GM19239 (cell line): ENCODE results near the gene DPYSL5.
A peak's percentile ranks its signal among the peaks of the same experiment; 100 is the strongest.
"Not testable (repeated sequence)": the region's sequence is repeated elsewhere in the genome, so short reads cannot be mapped to it uniquely, and the experiment has no call there.

Experiments
- DNase-seq: peaks from one replicate; pipeline ENCODE4 v3.0.0; 2011; ENCODE audit warnings: low spot score; ENCODE audit not compliant: insufficient read length
- FAIRE-seq: peaks from 2 replicates; lab custom pipeline; 2011; peaks lifted over from hg19 to GRCh38; lab: Jason Lieb, UNC

DPYSL5 gene

DNA sequence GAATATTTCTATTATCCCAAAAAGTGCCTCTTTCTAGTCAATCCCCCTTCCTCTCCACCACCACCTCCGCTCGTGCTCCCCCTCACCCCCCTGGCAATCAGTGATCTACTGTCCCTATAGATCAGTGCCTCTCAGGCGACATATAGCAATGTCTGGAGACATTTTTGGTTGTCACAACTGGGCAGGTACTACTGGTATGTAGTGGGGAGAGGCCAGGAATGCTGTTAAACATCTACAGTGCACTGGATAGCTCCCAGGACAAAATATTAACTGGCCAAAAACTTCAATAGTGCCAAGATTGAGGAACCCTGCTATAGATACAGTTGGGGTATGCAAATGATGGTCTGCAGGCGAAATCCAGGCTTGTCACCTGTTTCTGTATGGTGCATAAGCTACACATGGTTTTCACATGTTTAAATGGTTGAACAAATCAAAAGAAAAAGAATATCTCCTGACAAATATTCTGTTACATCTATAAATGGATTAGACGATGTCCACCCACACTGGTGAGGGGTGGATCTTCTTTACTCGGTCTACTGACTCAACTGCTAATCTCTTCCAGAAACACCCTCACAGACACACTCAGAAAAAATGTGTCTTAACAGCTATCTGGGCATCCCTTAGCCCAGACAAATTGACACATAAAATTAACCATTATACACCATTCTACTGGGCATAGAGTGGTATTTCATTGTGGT lies 25.5 kb downstream of the DPYSL5 start:
- FAIRE-seq (no peak), DNase-seq (no peak)

DNA sequence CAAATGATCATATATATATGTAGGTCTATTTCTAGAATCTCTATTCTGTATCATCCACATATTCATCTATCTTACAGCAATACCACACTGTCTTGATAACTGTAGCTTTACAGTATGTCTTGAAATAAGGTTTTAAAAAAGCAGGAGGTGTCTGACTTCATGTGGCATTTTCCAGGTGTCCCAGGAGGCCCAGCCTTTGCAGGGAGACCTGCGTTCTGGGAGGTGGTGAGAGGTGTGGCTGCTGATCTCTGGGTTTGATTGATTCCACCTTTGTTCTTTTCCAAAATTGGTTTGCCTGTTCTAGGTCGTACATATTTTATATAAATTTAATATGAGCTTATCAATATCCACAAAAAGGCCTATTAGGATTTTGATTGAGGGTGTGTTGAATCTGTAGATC lies 26.6 kb downstream of the DPYSL5 start:
- FAIRE-seq: no peak
- DNase-seq: no peak

DNA sequence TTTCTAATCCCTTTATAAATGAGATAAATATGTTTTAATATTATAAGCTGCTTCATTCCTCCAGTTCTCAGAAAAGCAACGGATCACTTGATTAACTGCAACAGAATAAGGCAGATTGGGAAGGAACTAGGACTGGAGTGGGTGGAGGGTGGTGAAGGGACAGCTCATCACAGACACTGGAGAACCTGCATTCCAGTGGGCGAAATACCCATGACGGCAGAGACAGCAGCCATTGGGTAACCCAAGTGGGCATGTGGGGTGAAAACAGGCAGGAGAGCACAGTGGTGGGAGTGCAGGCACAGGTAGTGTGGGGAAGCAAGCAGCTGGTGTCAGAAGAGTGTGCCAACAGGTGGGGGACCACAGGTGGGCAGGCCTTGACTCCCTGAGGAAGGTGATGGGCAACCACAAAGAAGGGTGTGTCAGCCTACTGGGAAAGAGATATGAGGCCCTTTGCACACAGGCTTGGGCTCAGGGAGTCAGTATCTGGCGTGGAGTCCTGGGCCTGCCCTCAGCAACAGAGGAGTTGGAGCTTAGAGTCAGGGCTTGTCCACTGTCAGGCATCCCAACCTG lies 27.2 kb downstream of the DPYSL5 start:
- FAIRE-seq (no peak), DNase-seq (no peak)

DNA sequence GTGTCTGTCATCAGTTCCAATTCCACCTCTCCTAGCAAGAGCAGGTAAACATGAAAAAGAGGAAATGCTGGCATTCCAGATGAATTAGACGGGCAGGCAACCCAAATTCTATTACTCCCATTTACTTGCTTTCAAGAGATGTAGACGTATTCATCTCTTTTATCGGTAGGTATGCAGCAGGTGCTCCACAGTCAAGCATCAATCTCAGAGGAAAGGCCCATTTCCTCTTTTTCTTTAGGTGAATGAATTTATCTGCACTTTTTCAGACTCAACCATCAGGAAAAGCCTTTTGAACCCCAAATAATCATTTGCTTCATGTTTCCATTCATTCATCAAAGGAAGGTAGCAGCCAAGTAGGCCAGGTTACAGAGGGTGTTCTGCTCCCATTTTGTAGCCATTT lies 27.9 kb downstream of the DPYSL5 start:
- DNase-seq: no peak
- no peak for FAIRE-seq

DNA sequence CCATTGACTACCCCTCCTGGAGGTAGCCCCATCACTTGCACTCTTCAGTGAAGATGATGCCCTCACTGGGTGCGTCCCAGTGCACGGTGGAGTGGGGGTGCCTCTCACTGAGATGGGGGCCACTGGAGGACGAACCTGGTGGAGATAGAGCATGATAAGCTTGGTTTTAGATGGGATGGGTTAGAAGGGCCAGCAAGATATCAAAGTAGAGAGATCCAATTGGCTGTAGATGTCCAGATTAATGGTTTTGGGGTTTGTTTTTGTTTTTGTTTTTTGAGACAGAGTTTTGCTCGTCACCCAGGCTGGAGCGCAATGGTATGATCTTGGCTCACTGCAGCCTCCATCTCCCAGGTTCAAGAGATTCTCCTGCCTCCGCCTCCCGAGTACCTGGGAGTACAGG lies 28.3 kb downstream of the DPYSL5 start:
- DNase-seq: no peak
- no peak for FAIRE-seq

DNA sequence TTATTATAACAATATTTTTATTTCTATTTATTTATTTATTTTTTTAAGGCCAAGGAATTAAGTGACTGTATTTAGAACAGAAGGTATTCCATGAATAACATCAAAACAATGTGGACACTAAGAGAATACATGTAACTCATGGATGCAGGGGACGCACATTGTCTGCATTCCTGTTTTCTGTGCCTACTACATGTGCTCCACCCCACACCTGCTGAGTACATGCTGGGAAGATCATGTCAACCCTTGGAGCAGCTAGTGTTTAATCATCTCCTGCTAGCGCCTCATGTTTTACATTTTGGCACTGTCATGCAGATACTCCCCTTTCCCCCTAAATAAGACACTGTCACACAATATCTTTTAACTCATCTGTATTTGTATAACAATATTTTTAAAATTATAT lies 29.3 kb downstream of the DPYSL5 start:
- FAIRE-seq: no peak
- no peak for DNase-seq

DNA sequence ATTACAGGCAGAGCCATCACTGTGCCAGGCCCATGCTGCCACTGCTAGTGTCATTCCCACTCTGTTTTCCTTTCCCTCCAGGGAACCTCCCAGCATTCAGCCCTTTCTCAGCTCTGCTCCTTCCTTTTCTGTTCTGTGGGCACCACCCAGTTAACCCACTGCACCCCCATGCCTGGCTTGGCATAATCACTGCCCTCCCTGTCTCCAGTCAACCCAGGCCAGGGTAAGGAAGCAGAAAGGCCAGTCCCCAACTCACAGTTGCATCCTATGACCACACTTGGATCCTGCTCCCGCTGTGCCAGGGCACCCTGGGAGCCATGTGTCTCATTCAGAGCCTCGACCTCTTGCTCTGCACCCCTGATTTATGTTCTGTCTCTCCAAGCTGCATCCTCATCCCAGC lies 32.2 kb downstream of the DPYSL5 start:
- DNase-seq (no peak), FAIRE-seq (no peak)

DNA sequence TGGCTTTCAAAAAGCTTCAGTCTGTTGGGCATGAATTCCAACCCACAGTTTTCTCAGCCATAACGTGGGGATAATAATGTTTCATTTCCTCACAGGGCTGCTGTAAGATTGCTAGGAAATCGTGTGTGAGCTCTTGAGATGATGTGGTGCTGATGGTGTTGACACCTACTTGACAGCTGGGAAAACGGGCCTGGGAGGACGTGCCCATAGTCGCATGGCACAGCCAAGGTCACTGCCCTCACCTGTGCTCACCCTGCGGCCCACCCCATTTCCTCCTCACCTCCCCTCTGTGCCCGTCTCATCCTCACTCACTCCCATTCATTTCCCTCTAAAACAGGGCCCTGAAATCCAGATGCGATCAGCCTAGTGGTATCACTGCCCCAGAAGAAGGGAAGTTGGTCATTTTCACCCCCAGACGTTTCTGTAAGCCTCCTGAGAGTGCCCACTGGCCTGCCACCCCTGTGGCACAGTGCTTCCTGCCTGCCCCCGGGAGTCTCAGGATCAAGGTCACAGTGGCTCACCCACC lies 33.0 kb downstream of the DPYSL5 start:
- FAIRE-seq (no peak), DNase-seq (no peak)

DNA sequence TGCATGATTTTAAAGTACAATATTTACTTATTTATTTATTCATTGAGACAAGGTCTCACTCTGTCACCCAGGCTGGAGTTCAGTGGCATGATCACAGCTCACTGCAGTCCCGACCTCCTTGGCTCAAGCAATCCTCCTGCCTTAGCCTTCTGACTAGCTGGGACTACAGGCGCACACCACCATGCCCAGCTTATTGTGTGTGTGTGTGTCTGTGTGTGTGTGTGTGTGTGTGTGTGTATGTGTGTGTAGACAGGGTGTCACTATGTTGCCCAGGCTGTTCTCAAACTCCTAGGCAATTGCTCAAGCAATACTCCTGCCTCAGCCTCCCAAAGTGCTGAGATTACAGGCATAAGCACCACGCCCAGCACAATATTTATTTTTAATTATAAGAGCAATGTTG lies 34.3 kb downstream of the DPYSL5 start:
- not testable (repeated sequence) for DNase-seq, FAIRE-seq

DNA sequence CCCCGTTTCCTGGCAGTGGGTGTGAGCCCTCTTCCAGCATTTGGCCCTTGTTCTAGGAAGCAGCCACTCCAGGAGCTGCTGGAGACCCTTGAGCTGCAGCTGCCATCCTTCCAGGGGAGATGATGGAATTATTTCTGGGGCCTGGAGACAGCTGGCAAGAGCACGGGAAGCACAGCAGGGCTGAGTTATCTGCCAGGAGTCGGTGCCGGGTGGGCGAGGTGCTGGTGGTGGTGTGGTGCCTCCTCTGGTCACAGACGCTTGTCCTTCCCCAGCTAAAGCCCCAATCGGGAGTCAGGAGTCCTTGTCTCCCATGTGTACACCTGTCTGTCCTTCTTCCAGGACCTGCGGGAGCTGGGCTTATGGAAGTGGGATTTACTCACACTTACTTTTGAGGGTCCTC lies 36.0 kb downstream of the DPYSL5 start:
- DNase-seq: no peak
- FAIRE-seq: no peak

DNA sequence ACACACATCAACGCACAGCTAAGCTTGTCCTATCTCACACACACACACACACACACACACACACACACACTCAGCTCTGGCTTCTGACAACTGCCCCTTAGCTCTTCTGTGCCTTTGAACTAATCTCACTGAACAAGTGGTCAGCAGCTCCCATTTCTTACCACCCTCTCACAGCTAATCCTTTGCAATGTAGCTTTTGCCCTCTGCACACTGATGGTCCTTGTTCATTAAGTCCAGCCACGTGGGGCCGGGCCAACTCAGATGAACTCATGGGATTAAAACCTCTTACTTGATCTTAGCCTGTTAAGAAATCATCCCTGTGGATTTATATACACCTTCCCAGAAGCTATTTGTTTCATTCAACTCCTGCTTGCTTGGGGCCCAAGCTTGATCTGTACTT lies 36.6 kb downstream of the DPYSL5 start:
- DNase-seq (no peak), FAIRE-seq (no peak)

DNA sequence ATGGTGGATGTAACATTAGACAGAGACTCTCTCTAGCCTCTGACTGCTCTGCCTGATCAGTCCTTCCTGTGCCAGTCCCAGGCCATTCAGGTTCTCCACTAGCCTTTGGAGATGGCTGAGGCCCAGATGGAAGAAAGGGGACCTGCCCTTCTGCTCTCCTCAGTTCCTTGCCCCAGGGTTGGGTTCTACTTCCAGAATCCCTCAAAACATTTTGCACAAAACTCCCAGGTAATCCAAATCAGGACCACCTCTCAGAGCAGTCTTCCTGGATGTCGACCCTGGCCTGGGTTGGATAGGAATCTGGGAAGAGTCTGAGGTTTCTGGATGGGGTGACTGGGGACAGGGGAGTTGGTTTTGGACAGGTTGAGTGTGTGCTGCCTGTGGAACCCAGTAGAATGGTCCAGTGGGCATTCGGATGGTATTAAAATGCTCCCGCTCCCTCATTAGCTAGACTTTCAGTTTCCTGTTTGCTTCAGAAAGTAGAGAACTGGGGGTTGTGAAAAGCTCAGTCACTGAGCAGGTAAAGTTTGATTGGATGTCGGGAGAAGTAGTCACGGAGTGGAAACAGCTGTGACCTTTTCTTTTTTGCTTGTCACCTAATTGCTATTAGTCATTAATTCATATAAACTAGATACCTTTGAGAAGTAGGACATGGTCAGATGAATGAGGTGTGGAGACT lies 37.9 kb downstream of the DPYSL5 start:
- FAIRE-seq (peak; percentile 90), DNase-seq (peak; percentile 27)

DNA sequence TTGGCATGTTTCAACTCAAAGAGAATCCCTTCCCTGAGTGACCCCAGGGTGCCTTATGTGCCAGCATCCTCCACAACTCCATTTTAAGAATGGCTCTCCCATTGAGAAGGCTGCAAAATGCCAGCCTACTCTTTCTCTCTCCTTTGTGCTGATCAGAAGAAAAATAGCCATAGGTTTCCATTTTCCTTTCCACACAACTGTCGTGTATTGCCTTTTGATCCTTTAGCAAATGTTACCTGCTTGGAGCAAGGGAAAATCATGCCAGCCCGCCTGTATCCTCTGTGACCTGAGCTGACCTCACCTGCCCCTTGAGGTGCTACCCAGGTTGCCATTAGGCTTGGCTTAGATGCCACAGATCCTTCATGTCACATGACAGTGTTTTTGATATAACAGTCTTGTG lies 38.8 kb downstream of the DPYSL5 start:
- DNase-seq (no peak), FAIRE-seq (no peak)

DNA sequence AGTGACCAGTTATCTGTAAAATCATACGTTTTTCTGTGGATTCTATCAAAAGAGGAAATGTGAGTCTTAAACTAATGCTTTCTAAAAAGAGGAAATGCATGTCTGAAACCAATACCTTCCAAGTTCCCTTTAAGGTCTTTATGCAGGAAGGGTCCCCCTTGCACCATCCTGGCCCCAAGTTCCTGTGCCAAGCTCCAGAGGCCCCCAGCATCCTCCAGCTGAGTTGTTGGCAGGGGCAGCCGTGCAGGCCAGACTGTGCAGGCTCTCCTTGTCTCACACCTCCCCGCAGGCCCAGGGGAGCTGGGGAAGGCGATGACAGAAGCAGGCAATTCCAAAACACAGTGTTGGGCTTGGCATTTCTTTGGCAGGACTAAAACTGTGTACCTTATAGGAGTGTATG lies 39.2 kb downstream of the DPYSL5 start:
- DNase-seq (no peak), FAIRE-seq (no peak)

DNA sequence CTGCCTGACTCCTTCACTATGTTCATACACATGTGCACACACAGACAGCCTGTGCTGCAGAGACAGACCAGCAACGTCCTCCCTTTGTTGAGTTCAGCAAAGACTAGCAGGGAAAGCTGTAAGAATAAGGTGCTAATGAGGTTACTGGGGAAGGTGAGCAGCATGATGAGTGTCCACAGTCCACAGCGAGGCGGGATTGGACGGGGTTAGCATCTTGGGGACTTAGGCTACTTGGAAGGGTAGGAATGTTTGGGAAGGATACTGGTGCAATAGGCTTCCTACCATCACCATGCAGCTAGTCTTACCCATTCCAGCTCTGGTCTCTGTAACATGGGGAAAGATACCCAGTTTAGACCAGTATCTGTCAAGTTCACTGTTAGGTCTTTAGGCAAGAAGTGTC lies 41.9 kb downstream of the DPYSL5 start:
- FAIRE-seq (no peak), DNase-seq (no peak)

DNA sequence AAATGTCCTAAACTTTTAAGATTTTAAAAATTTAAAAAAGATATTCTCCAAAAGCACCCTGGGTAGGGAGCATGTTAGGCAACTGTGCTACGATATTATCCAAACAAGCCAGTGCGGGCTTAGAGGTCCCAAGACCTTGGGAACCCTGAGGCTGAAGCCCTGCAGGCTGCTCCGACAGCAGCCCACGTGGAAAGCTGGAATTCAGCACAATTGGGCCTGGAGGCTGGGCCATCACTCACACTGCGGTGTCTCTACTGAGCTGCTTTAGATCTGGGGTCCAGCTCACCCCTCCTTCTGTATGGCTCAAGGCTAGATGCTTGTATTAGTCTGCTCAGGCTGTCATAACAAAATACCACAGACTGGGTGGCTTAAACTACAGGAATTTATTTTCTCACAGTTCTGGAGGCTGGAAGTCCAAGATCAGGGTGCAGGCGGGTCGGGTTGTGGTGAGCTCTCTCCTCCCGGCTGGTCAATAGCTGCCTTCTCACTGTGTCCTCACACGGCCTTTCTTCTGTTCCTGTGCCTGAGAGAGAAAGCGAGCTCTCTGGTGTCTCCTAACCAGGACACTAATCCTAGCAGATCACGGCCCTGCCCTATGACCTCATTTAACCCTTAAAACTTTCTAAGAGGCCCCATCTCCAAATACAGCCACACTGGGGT lies 42.5 kb downstream of the DPYSL5 start:
- FAIRE-seq (no peak), DNase-seq (no peak)

DNA sequence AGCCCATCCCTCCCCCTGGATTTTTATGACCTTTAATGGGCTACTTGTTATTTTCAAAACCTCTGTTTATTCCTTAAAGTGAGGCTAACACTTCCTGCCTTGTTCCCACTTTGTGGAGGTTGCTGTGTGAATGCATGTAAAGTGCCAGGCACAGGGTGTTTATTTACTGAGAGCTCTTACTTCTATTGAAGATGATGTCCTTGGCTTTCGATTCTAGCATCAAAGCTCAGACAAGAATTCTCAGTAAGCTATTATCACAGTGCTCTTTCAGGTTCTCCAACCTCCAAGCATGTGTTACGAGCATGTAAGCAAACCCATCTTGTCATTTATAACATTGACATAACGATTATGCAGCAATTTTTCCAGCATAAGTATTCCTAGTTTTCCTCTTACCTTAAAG lies 44.2 kb downstream of the DPYSL5 start:
- FAIRE-seq (no peak), DNase-seq (no peak)

DNA sequence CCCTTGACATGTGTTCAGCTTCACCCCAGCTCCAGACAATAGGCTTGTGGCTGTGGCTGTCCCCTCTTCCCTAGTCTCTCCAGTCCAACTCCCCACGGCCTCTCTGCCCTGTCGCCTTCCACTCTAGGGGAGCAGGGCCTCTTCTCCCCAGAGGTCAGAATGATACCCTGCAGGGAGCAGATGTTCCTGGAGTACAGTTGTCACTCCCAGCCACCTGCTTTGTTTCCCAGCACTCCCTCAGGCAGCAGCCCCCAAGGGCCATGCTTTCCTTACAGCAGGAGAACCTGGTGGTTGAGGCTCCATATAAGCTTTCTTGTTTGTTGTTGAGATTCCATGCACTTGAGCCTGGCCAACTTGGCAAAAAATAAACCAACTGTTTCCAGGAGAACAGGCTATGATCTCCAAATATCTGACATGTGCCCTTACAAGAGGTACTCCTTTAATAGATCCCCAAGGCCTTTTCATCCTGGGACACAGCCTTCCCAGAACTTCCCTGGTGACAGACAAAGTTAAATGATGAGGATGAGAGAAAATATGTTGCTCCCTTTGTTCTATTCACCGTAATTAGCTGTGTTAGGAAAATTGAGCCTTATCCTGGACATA lies 45.1 kb downstream of the DPYSL5 start:
- DNase-seq: no peak
- no peak for FAIRE-seq

DNA sequence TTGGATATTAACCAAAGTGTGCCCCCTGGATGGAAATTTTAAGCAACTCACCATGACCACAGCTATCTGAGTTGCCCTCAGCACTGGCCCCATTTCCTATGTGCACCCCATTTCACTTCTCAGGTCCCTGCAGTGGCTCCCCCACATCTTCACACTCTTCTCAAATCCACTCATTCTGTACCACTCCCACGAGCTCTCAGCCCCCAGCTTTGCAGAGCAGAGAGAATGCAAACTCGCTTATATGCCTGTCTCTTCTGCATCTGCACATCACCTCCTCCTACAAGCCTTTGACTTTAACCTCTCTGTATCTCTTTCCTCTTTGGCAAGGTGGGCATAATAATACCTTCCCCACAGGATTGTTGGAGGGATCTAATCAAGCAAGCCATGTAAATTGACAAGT lies 46.2 kb downstream of the DPYSL5 start:
- FAIRE-seq: no peak
- DNase-seq: no peak

DNA sequence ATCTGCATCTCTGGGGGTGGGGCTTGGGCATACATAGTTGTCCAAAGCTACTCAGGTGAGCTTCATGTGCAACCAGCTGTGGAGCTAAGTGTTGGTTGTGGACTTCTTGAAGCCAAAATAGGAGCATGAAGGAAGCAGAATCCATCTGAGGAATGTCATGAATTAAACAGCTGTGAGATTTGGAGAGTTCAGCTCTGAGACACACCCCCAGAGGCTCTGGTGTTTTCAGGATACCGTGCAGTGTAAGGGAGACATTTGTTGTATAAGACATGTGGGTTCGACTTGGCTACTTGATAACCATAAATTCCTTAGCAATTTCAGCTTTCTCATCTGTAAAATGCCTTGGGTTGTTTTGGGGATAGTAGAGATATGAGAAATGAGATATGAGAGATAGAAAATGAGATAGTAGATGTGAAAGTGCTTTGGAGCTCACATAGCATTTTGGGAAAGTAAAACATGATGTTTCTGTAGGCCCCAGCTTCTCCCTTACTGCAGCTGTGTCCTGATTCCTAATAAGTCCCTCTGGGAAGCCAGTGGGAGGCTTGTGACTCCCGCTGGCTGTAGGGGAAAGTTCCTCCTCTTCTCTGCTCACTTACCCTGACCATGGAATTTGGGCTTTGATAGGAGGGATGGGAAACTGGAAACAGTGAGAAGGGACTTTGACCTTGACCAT lies 50.0 kb downstream of the DPYSL5 start:
- FAIRE-seq: no peak
- no peak for DNase-seq
